Transverse colon (tissue), 4 donors: ENCODE measurements around the gene MCC.

ENCODE experiments used
- EP300 ChIP-seq: sonication (generic); formaldehyde crosslinking; IDR thresholded peaks from one replicate; pipeline ENCODE4 v1.6.1; 2017; ENCODE audit warnings: antibody characterized with exemption, low read depth
- POLR2A ChIP-seq: fragments of 450-650 bp; IDR thresholded peaks from one replicate; pipeline ENCODE4 v1.6.1; 2016; ENCODE audit warnings: antibody characterized with exemption, mild to moderate bottlenecking, moderate library complexity
- POLR2AphosphoS5 ChIP-seq, 3 donors: sonication (generic); formaldehyde crosslinking; IDR thresholded peaks; one replicate each; pipeline ENCODE4 v1.6.1; 2016; ENCODE audit warnings: antibody characterized with exemption in 3 of 3
- TF ChIP-seq, protein P1 (sequence below), 5 experiments: fragments of 200-600 bp in 3 of 5; fragments of 450-650 bp in 2 of 5; sonication (generic) in 3 of 5; IDR thresholded peaks; 1 replicate in 2 of 5; 2 replicates in 3 of 5; pipeline ENCODE4 v1.5.1; 2016 to 2017; ENCODE audit warnings: antibody characterized with exemption in 5 of 5, inconsistent platforms in 3 of 5, mild to moderate bottlenecking in 2 of 5, moderate library complexity in 1 of 5

DNA sequence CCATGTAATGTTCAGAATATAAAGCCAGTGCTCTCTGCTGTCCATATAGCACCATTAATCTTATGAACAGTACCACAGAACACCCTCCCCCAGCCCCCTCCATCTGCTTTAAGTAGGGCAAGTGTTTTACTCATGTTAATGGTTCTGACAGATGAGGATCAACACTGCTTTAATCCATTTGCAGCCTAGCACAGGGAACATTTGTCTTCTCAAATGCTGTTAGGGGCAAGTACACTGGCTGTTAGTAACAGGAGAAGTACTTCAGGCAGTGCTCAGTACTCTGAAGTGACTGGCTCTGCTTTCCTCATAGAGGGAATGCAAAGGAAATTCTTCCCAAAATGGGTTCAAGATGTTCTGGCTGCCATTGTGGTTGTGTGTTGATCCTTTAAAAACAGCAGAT lies 309.1 kb downstream of the MCC start:
- TF ChIP-seq, protein P1, sequence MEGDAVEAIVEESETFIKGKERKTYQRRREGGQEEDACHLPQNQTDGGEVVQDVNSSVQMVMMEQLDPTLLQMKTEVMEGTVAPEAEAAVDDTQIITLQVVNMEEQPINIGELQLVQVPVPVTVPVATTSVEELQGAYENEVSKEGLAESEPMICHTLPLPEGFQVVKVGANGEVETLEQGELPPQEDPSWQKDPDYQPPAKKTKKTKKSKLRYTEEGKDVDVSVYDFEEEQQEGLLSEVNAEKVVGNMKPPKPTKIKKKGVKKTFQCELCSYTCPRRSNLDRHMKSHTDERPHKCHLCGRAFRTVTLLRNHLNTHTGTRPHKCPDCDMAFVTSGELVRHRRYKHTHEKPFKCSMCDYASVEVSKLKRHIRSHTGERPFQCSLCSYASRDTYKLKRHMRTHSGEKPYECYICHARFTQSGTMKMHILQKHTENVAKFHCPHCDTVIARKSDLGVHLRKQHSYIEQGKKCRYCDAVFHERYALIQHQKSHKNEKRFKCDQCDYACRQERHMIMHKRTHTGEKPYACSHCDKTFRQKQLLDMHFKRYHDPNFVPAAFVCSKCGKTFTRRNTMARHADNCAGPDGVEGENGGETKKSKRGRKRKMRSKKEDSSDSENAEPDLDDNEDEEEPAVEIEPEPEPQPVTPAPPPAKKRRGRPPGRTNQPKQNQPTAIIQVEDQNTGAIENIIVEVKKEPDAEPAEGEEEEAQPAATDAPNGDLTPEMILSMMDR (IDR thresholded peaks at IDR 0.05) = no peak
- peak in 1 of 3 donors; percentile 4 for TF ChIP-seq POLR2AphosphoS5 (IDR thresholded peaks at IDR 0.05)
- no peak for TF ChIP-seq EP300
- TF ChIP-seq POLR2A = no peak
